NCI-H2029 (cell line): ENCODE data around the gene FOSB.
"Not testable (repeated sequence)": the region's sequence is repeated elsewhere in the genome, so short reads cannot be mapped to it uniquely, and the experiment has no call there.

Experiments used
- DNase-seq: peaks from one replicate; lab custom pipeline; 2025; lab: John Stamatoyannopoulos, UW

The FOSB gene

DNA sequence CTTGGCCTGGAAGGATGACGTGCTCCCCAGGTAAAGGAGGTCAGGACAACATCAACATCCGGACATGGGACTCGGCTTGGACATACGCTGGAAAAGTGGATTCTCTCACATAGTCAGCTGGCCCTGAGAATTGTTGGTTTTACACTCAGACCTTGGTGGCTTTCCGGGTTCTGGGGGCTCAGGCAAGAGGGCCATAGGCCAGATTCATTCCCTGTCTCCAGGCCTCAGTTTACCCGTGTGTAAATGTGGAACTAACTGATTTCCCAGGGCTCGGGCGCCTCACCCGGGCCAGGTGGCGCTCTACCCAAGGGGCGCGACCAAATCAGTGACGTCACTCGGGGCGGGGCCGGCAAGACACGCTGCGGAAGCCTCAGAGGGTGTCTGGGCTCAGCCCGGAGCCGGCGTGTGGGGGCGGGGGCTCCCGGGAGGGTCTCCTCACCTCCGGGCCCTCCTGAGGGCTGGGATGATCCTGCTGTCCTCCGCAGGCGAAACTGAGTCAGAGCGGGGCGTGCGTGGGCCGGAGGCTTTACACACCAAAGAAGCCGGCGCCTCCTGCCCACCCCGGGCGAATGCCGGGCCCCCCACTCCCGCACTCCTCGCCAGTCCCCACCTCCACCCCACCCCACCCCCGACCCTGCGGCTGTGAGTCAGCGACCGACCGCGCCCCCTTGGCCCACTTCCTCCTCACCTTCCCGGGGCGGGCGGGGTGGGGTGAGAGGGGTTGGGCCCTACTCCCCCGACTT, 38.6 kb downstream of the FOSB start:
- peak; percentile 89 for DNase-seq

DNA sequence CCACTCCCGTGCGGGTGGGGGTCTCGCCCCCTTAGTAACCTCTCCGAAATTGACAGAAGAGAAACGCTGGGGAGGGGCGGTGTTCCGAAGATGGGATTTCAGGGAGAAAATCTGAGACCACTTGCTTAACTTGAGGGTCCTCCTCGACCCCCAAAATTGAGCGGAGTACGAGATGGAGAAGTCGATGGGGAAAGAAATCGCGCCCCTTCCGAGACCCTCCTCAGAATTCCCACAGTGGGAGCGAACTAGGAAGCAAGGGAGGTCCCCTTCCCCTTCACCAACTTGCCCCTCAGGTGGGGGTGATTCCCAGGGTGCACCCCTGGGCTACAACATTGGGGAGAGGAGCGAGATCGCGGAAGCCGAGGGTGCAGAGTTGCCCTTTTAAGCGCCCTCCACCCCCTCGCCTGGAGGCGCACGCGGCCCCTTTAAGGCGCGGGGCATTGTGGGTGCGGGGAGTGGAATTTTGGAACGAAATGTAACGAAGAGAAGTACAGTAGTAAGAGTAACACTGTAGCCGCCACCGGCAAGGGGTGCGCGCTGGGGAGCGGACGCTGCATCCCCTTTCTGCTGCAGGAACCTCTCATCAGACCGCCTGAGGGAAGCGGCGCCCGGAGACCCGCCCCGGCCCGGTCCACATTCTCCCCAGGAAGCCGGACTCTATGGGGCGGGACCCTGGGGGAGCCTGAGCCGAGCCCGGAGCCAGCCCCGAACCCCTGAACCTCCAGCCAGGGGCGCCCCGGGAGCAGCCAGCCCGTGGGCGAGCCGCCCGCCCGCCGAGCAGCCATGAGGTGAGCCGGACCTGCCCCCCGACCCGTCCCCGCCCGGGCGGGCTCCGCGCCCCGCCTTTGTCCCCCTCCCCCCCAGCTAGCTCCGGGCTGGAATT, 39.4 kb downstream of the FOSB start, which contains the start of gene VASP:
TSS of gene VASP (plus strand) at position 491 of the 883 bp plus-strand sequence. CDS start at position 784, 293 bp downstream.
- peak; percentile 55 for DNase-seq

DNA sequence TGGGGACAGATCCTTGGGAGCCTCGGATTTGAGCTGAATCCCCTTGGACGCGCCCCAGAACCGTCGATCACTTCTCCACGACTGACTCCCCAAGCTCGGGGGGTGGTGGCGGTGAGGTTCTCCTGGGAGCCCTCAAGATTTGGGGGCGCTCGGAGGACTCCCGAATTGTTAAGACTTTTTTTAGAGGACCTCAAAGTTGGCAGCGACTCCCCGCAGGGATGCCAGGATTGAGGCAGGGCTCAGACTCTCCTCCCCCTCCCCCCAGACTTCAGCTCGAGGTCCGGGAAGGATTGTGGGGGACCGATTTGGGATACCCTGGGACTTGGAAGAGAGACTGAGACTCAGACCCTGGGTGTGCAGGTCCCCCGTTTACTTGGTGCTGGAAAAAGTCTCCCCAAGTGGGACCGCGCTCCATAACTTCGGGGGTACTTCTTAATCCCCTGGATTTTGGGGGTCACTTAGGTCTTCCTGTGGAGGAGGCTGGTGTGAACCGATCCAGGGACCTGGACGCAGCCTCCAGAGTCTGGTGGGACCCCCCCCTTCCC, 40.1 kb downstream of the FOSB start:
- no peak for DNase-seq

DNA sequence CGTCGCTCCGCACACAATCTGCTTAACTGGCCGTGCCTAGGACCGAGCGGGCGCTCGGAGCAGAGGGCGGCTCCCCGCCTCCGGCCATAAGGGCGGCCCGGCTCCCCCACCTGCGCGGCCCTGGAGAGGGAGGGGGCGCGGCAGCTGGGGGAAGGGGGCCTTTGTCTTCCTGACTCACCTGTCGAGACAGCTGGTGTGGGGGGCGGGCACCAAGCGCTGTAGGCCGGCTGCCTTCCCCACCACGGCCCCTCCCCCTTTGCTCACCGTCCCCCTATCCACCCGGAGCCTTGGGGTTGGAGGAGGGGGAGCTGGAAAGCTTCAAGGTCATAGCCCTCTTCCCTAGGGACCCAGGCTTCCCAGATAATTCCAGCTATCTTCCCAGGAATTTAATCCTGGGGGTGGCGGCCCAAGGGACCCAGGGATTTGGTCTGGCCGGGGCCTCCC, 40.6 kb downstream of the FOSB start:
- DNase-seq, result peak; percentile 57

DNA sequence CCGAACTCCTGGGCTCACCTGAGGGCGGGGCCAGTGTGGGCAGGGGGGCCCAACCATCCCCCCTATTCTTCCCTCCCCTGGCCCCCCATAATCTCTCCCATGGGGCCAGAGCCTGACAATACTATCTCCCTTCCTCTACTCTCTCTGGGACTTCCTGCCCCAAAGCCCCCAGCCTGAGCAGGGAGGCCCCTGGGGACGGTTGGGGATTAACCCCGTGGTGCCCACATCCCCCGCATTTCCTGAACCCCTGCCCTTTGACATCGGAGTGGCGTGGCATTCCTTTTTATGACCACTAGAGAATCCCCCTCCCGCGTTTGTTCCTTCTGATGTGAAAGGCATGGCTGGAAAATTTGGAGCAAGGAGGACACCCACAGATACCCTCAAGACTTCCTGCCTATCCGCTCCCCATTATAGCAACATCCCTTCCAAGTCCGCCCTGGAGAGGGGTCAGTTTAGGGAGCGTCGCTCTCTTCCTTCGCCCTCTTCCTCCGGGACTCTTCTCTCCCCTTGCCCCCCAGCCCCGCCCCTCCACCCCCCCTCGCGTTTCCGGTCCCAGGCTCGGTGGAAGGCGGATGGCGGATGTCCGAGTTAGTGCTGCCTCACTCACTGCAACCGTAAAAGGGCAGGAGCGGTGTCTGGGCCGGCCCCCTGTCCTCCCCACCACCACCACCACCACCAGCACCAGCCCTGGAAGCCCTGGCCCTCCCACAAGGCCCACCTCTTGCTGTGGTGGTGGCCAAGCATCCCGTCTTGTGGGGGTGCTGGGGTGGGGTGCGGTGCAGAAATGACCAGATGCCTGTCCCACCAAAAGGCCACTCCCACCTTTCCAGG, 41.3 kb downstream of the FOSB start:
- peak; percentile 56 for DNase-seq

DNA sequence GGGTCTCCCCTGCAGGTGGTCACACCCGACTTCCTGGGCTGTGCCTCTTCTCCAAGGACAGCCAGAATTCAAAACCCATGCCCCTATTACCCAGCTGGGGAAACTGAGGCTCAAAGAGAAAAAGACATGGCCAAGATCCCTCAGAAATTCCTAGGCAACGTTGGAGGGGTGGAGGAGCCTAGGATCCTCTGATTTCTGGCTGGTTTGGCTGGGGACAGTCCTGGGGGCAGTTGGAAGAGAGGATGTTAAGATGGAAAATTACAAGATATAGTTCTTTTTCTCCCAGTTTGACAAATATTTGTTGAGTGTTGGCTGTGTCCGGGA, 41.9 kb downstream of the FOSB start:
- no peak for DNase-seq

DNA sequence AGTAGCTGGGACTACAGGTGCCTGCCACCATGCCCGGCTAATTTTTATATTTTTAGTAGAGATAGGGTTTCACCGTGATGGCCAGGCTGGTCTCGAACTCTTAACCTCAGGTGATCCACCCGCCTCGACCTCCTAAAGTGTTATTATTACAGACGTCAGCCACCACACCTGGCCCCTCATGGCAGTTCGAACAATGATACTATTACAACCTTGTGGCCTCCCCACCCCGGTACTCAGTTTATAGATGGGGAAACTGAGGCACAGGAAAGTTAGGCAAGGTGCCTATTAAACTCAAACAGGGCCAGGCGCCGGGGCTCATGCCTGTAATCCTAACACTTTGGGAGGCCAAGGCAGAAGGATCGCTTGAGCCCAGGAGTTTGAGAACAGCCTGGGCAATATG, 42.6 kb downstream of the FOSB start:
- DNase-seq, result not testable (repeated sequence)

DNA sequence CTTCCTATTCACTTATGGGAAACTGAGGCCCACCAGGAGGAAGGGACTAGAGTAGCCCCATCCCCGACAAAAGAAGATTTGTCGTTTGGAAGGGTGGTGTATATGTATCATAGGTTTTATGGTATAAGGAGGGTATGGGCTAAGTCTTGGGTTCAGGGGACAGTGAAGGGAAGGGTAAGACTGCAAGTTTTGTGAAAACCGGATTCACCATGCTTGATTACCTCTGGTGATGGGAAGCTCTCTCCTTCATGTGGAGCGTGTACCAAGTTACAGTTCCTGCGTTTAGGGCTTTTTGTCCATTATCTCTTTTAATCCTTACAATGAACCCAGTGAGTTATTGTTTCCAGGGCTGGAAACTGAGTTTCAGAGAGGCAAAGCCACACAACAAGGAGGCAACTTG, 43.3 kb downstream of the FOSB start:
- DNase-seq, result no peak

DNA sequence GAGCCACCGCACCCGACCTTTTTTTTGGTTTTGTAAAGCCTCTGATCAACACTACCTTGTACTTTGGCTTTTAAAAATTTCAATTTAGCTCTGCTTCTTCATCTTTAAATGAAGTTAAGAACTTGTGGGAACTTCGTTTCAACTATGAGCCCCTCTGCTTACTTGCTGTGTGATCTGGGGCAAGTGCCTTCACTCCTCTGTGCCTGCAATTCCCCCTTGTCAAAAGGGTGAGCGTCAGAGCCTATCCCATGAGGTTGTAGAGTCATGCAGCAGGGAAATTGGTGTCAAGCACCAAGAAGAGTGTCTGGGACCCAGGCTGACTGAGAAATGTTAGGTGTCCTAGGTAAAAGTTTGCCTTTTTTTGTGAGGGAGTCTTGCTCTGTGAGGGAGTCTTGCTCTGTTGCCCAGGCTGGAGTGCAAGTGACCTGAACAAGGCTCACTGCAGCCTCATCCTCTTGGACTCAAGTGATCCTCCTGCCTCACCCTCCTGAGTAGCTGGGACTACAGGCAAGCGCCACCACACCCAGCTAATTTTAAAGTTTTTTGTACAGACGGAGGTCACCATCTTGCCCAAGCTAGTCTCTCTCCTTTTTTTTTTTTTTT, 45.2 kb downstream of the FOSB start:
- DNase-seq, result no peak

DNA sequence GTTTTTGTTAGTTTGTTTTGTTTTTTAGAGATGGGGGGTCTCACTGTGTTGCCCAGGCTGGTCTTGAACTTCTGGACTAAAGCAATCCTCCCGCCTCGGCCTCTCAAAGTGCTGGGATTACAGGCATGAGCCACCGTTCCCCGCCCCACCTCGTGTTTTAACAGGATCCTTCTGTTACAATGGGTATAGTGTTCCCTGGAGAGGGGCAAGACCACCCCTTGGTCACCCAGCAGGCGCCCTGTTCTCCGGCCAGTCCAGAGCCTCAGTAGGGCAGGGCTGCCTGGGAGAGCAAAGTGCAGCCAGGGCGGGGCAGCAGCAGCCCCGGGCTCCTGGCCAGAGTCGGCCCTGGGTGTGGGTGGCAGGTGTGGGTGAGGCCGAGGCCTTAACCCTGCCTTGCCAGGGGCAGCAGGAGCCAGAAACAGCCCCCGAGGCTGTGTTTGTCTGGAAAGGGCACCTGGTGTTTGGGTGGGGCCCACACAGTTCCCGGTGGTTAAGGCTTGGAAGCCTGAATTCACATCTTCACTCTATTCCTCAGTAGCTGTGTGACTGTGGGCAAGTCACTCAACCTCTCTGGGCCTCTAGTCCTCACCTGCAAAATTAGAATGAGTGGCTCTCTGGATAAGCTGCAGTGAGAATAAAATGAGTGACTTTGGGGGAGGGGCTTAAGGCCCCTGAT, 46.7 kb downstream of the FOSB start:
- DNase-seq, result no peak

DNA sequence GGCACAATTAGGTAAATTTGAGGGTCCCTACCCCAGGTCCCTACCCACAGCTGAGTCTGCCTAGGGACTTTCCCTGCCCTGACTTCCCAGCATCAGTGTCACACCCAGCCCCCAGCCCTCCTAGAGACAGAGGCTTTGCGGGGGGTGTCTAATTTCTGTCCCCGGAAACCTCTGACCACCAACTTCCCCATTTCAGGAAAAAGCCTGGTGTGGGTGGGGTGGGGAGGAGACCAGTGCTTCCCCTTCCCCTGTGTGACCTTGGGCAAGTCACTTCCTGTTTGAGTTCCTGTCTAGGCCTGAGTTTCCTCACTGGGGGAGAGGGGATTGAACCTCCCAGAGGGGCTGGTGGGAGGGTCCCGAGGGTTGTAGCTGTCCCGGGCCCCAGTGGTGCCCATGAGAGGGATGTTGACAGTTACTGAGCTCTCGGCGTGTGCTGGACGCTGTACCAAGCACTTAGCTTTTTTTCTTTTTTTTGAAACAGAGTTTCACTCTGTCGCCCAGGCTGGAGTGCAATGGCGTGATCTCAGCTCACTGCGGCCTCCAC, 47.4 kb downstream of the FOSB start:
- no peak for DNase-seq

DNA sequence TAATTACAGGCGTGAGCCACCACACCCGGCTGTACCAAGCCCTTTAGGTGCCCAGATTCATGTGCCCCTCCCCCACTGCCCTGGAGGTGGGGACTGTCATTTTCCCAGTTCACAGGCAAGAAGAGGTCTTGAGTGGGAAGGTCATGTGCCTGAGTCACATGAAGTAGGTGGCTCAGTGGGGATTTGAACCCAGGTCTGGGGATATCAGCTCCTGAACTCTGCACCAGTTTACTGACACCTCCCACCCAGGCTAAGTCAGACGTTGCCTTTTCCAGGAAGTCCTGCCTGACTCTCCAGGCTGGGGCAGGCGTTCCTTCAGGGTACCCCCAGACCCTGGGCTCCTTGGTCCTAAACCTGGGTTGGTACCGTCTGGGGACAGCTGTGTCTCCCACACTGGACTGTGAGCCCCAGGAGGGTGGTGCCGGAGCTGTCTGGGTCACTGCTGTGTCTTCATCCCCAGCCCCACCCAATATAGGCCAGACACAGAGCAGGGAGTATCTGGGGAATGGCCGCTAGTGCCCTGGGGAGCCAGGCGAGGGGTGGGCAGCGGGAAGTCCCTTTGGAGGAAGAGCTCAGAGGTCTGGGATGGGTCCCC, 48.1 kb downstream of the FOSB start:
- no peak for DNase-seq

DNA sequence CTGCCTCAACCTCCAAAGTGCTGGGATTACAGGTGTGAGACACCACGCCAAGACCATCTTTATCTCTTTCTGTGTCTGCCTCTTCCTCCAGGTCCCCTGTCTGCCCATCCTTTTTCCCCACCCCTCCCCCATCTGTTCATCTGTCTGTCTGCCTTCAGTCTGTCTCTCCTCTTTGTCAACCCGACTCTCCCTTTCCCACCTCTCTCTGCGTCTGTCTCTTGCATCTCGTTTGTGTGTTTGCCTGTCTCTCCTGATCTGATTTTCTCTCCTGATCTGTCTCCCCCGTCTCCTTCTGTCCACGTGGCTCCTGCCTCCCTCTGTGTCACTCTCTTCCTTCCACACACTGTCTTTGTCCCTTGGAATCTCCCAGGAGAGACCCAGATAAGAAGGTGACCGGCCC, 49.4 kb downstream of the FOSB start:
- DNase-seq, result no peak

DNA sequence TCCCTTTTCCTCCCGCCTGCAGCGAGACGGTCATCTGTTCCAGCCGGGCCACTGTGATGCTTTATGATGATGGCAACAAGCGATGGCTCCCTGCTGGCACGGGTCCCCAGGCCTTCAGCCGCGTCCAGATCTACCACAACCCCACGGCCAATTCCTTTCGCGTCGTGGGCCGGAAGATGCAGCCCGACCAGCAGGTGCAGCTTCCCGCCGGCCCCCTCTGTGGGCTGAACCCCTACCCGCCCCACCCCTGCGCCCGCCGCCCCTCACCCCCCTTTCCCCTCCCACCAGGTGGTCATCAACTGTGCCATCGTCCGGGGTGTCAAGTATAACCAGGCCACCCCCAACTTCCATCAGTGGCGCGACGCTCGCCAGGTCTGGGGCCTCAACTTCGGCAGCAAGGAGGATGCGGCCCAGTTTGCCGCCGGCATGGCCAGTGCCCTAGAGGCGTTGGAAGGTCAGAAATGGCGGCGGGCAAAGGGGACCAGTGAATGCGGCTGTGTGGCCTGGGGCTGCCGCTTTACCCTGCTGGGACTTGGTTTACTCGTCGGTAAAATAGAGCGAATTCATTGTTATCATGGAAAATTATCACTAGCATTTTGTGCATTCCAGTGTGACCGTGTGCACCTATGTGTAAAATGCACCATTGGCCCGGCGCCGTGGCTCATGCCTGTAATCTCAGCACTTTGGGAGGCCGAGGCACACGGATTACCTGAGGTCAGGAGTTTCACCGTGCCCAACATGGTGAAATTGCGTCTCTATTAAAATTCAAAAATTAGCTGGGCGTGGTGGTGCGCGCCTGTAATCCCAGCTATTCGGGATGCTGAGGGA, 50.1 kb downstream of the FOSB start:
- no peak for DNase-seq

DNA sequence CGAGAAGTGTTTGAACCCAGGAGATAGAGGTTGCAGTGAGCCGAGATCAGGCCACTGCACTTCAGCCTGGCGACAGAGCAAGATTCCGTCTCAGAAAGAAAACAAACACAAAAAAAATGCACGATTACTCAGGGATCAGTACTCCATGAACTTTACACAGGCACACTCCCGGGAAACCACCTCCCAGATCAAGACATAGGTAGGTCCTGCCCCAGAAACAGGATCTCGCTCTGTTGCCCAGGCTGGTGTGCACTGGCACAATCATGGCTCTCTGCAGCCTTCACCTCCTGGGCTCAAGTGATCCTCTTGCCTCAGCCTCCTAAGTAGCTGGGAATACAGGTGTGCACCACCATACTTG, 50.7 kb downstream of the FOSB start:
- DNase-seq, result no peak

DNA sequence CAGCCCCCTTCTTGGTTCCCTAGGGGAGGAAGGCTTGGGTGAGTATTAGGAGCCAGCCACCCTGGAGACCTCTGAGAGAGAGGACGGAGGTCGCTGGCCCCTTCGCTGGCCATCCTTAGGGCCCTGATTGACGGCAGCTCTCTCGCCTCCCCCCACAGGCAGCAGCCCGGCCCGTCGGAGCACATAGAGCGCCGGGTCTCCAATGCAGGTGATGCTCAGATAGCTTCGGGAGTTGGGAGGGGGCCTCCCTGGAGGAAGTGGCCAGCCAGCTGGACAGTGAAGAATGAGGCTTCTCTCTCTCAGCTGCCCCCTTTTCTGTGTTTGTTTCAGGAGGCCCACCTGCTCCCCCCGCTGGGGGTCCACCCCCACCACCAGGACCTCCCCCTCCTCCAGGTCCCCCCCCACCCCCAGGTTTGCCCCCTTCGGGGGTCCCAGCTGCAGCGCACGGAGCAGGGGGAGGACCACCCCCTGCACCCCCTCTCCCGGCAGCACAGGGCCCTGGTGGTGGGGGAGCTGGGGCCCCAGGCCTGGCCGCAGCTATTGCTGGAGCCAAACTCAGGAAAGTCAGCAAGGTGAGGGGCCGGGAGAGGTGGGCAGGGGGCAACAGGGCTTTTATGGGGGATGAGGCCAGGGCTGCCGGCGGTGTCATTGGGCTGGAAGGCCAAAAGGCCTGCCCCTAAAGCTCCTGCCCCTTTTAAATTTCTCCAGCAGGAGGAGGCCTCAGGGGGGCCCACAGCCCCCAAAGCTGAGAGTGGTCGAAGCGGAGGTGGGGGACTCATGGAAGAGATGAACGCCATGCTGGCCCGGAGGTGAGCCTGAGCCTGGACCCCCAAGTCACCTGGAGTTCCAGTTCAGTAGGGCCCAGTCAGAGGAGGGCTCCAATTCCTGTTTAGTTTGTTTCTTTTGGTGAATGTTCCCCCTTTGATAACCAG, 54.5 kb downstream of the FOSB start:
- no peak for DNase-seq

DNA sequence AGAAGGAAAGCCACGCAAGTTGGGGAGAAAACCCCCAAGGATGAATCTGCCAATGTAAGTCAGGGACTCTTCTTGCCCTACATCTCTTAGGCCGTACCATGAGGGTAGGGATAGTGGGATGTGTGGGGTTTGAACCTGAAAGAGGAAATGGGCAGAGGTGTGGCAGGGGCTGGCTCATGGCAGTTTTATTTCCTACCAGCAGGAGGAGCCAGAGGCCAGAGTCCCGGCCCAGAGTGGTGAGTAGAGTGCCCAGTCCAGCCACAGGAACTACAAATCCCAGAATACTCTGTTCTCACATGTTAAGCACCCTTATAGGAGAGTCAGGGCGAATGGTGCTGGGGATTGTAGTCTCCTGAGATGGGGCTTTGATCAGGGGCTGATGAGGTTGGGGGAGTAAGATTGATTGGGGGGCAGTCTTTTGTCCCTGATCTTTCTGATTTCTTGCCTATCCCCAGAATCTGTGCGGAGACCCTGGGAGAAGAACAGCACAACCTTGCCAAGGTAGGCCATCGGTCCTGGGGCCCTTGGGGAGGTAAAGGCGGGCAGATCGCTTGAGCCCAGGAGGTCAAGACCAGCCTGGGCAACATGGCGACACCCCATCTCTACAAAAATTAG, 56.0 kb downstream of the FOSB start:
- DNase-seq, result peak; percentile 84

DNA sequence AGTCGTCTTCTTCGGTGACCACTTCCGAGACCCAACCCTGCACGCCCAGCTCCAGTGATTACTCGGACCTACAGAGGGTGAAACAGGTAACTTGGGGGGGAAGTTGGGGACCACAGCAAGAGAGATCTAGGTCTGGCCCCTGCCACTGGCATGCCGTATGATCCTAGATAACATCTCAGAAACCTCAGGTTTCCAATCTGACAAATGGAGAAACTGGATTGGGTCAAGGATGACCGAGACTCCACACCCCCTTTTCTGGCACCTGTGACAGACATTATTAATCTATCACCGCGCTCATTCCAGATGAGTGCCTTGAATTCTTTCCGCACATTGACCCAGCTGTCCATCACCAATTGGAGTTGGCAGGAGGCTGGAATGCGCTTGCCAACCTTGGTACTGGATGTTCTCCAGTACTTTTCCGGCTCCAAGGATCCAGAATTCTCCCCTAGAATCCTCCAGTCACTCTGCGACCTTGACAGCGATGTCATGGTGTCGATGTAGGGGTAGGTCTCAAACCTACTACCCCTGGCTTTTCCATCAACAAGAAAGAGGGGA, 56.9 kb downstream of the FOSB start:
- DNase-seq, result no peak
